Testis (tissue), 3 donors: Measurements from ENCODE around the gene WRNIP1. TPM values are rescaled to one million over a fixed set of nuclear protein-coding genes. Genes with fewer than 3 reads are reported as not detected.

Experiments used
- DNase-seq: peaks from one replicate; pipeline ENCODE4 v3.0.0-alpha.2; 2019
- H3K27ac ChIP-seq, 2 donors: fragments of 200-600 bp; sonication (generic); one replicate each; pipeline ENCODE4 v1.5.1; 2019
- H3K27me3 ChIP-seq: fragments of 200-600 bp; sonication (generic); one replicate; pipeline ENCODE4 v1.5.1; 2019
- H3K36me3 ChIP-seq: fragments of 200-600 bp; sonication (generic); one replicate; pipeline ENCODE4 v1.5.1; 2017; ENCODE audit warnings: low read depth; ENCODE audit errors: missing control alignments
- H3K4me1 ChIP-seq: fragments of 200-600 bp; sonication (generic); one replicate; pipeline ENCODE4 v1.5.1; 2019
- H3K4me3 ChIP-seq, 2 donors: fragments of 200-600 bp; sonication (generic); one replicate each; pipeline ENCODE4 v1.5.1; 2017 to 2019
- H3K9me3 ChIP-seq: fragments of 200-600 bp; sonication (generic); one replicate; pipeline ENCODE4 v1.5.1; 2017
- CTCF ChIP-seq, 3 experiments: fragments of 450-650 bp in 2 of 3; fragments of 200-600 bp in 1 of 3; sonication (generic) in 1 of 3; IDR thresholded peaks; one replicate each; pipeline ENCODE4 v1.5.1; 2016 to 2019; ENCODE audit warnings: antibody characterized with exemption in 3 of 3, mild to moderate bottlenecking in 2 of 3, moderate library complexity in 1 of 3
- POLR2A ChIP-seq: fragments of 450-650 bp; IDR thresholded peaks from one replicate; pipeline ENCODE4 v1.6.1; 2017; ENCODE audit warnings: antibody characterized with exemption, mild to moderate bottlenecking, moderate library complexity
- WGBS, 2 donors: methylation state at CpG; one replicate each; pipeline ENCODE4 v1.1.5; 2018; 5-methylcytosine and 5-hydroxymethylcytosine counted together
- intact Hi-C: fragments of 100-400 bp; cut with DNase I; formaldehyde crosslinking; loops from one replicate; pipeline ENCODE4 v1.15.1; 2023; ENCODE audit warnings: low total_unique reads
- polyA plus RNA-seq: library from polyadenylated mRNA; stranded (reverse); fragments of 350-450 nt; fragmentation: Illumina TruSeq; extraction: RNeasy Lipid Tissue Mini Kit (QIAGEN cat#74804); gene quantifications from one replicate; pipeline ENCODE4 v1.2.3, GENCODE V29; 2014; ENCODE audit warnings: low read depth, low replicate concordance; ENCODE audit not compliant: insufficient read depth
- total RNA-seq, 2 donors: library from RNA; depleted of rRNA; stranded (reverse); fragments of >200 nt; gene quantifications; one replicate each; pipeline ENCODE4 v1.2.3, GENCODE V29; 2016

The WRNIP1 gene
- total and polyA plus RNA-seq, 3 donors from 2014 or later = 57.7 to 102 (median 95.8) TPM

- no peaks in the 10 kb centered on the region for H3K9me3 ChIP-seq
- WGBS, 2 donors = 26 to 42% methylated on average over 4 of the region's 4 CpGs
- H3K36me3 ChIP-seq = no peaks in the 10 kb centered on the region
- peaks cover 14% of the 10 kb centered on the region for H3K4me1 ChIP-seq
- H3K27ac ChIP-seq = peak overlapping the region in 1 of 2 donors; percentile 14
- no peak overlapping the region for H3K4me3 ChIP-seq
- no peak for DNase-seq
- TF ChIP-seq POLR2A (no peak), CTCF (IDR thresholded peaks at IDR 0.05) (no peak)
- intact Hi-C loops = no loop called here
- H3K27me3 ChIP-seq = no peaks in the 10 kb centered on the region
Measured at GRCh38 chr6:2817903-2818443, 52.8 kb downstream of the WRNIP1 start.

GRCh38 chr6:2818593-2818992 lies 53.4 kb downstream of the WRNIP1 start:
- Histone ChIP-seq H3K27ac (peak overlapping the region in 1 of 2 donors; percentile 14), H3K4me1 (peaks cover 14% of the 10 kb centered on the region), H3K4me3 (no peak overlapping the region), H3K27me3 (no peaks in the 10 kb centered on the region), H3K36me3 (no peaks in the 10 kb centered on the region), H3K9me3 (no peaks in the 10 kb centered on the region)
- intact Hi-C loops = no loop called here
- WGBS, 2 donors = 28 to 31% methylated on average over 3 of the region's 3 CpGs
- TF ChIP-seq CTCF (IDR thresholded peaks at IDR 0.05) (no peak), POLR2A (no peak)
- DNase-seq = no peak

DNA sequence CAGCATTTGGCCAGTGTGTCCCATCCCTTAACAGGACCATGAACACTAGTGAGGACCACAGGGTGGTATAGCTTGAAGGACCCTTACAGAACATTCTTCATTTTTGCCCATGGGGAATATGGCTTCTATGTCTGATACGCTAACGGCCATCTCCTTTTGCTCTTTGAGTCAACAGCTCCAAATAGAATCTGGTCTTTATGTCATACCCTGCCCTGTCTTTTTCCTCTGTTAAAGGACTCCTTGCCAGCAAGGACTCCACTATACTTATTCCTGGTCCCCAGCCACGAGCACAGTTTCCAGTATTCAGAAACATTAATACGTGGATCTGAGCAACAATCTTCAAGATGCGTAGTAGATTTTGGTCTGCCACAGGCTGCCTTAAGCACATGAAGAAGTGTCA lies 53.9 kb downstream of the WRNIP1 start:
- Histone ChIP-seq H3K4me1 (peaks cover 14% of the 10 kb centered on the region), H3K27me3 (no peaks in the 10 kb centered on the region)
- 82 to 89% methylated on average over 5 of the region's 5 CpGs for WGBS, 2 donors

DNA sequence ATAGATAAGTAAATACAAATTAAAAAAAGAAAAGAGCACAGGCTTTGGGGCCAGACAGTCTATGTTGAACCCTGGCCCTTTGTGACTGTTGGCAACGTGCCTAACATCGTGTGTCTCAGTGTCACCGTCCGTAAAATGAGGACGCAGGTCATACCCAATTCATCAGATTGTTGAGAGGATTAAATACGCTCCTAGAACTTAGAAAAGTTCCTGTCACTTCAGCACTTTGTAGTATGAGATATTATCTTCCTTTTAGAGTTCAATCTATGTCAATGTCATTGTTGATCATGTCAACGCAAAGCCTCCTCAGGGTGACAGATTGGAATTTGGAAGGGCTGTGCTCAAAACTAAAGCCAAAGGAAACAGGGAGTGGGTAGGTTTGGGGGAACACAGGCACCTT lies 54.8 kb downstream of the WRNIP1 start:
- H3K4me3 ChIP-seq = no peak overlapping the region
- H3K4me1 ChIP-seq = peaks cover 14% of the 10 kb centered on the region
- no peak overlapping the region for H3K27ac ChIP-seq
- no peak for TF ChIP-seq CTCF (IDR thresholded peaks at IDR 0.05)
- no peak for TF ChIP-seq POLR2A
- intact Hi-C loops = no loop called here
- no peaks in the 10 kb centered on the region for H3K27me3 ChIP-seq
- no peaks in the 10 kb centered on the region for H3K36me3 ChIP-seq
- WGBS, 2 donors = 82% methylated on average over 7 of the region's 7 CpGs
- DNase-seq = no peak
- no peaks in the 10 kb centered on the region for H3K9me3 ChIP-seq

More for the DNA sequence above, 53.9 kb downstream of the WRNIP1 start:
- no peak for TF ChIP-seq POLR2A
- intact Hi-C loops = no loop called here
- no peak overlapping the region for H3K4me3 ChIP-seq
- no peaks in the 10 kb centered on the region for H3K9me3 ChIP-seq
- no peaks in the 10 kb centered on the region for H3K36me3 ChIP-seq
- peak overlapping the region in 1 of 2 donors; percentile 14 for H3K27ac ChIP-seq
- DNase-seq = no peak

DNA sequence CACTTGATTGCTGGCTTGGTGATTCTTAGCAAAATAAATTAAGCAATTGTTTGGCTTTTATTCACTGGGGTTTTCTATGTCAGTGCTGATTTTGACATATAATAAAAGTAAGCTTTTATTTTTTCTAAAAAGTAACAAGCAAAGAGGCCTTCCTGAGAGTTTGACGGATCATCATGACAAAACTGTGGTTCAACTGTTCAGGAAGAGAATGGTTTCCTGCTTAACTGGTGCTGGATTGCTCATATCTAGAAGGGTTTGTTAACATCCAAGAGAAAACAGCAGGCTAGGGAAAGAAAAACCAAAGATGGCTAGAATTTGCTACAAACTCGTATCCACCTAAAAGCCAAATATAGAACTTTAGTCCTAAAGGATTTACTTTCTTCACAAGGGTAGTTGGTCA lies 55.2 kb downstream of the WRNIP1 start:
- H3K36me3 ChIP-seq = no peaks in the 10 kb centered on the region
- H3K4me3 ChIP-seq = no peak overlapping the region
- no peaks in the 10 kb centered on the region for H3K27me3 ChIP-seq
- no peak for DNase-seq
- WGBS, 2 donors = 90 to 91% methylated on average over 2 of the region's 2 CpGs
- H3K27ac ChIP-seq = no peak overlapping the region
- peaks cover 14% of the 10 kb centered on the region for H3K4me1 ChIP-seq
- intact Hi-C loops = no loop called here
- H3K9me3 ChIP-seq = no peaks in the 10 kb centered on the region
- TF ChIP-seq POLR2A (no peak), CTCF (IDR thresholded peaks at IDR 0.05) (no peak)
